GM23248 (cell line): ENCODE results near the gene CHDH.

Experiments
- EZH2 ChIP-seq: fragments of 200-600 bp; sonication (generic); IDR thresholded peaks from 2 replicates; pipeline ENCODE4 v1.6.1; 2018; ENCODE audit warnings: antibody characterized with exemption, mild to moderate bottlenecking; ENCODE audit not compliant: insufficient read depth, poor library complexity, severe bottlenecking
- EZH2phosphoT487 ChIP-seq: fragments of 200-600 bp; sonication (generic); IDR thresholded peaks from 2 replicates; pipeline ENCODE4 v1.6.1; 2018; ENCODE audit warnings: antibody characterized with exemption, moderate library complexity, mild to moderate bottlenecking, low read depth; ENCODE audit not compliant: insufficient read depth

- no peak for TF ChIP-seq EZH2phosphoT487
- no peak for TF ChIP-seq EZH2
Observed at GRCh38 chr3:53817809-53818208, 28.4 kb downstream of the CHDH start.
